ENCODE data around the gene VAT1L.

Gene VAT1L

DNA sequence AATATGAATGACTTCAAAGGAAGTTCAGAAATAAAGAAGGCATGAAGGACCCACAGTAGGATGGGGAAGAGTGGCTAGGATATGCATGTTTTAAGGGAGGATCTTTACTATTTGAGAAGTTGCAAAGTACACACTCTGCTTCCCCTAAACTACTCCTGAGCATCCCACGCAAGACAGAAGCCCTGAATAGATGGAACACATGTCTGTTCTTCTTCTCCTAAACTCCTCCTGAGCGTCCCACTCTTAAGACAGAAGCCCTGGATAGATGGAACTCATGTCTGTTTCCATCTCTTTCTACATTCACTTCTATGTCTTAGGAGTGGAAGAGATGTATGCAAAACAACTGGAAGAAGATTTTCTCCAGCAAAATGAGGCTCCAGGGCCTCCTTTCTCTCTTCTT, 88.4 kb downstream of the VAT1L start:
- Histone ChIP-seq H3K9me3 (ENCODE audit: low read length) (no peaks in the 10 kb centered on the region), H4K20me1 (ENCODE audit: insufficient read depth, low read length) (no peaks in the 10 kb centered on the region), H3K4me3 (ENCODE audit: low read depth, low read length, poor library complexity, severe bottlenecking) (no peak overlapping the region), H2AFZ (ENCODE audit: low read length) (no peak overlapping the region), H3K36me3 (ENCODE audit: insufficient read depth, low read length) (no peaks in the 10 kb centered on the region), H3K9ac (ENCODE audit: low read length) (no peak overlapping the region), H3K4me2 (ENCODE audit: low read length) (no peak overlapping the region), H3K4me1 (ENCODE audit: insufficient read depth, low read length, severe bottlenecking) (no peaks in the 10 kb centered on the region), H3K9me2 (ENCODE audit: low read depth, low read length) (no peaks in the 10 kb centered on the region), H3F3A (ENCODE audit: insufficient read depth, low read length) (no peaks in the 10 kb centered on the region), H3K27ac (ENCODE audit: low read depth, low read length, poor library complexity, severe bottlenecking) (no peak overlapping the region), H3K27me3 (ENCODE audit: insufficient read depth, low read length) (0 out of 2 replicates have a peak, but pooled peaks cover 5% of the 10 kb centered on the region), H3K79me2 (ENCODE audit: insufficient read depth, low read length) (no peaks in the 10 kb centered on the region)
- TF ChIP-seq EZH2 (IDR thresholded peaks at IDR 0.05; ENCODE audit: borderline replicate concordance, low read length), result no peak
- TF ChIP-seq, protein P1, sequence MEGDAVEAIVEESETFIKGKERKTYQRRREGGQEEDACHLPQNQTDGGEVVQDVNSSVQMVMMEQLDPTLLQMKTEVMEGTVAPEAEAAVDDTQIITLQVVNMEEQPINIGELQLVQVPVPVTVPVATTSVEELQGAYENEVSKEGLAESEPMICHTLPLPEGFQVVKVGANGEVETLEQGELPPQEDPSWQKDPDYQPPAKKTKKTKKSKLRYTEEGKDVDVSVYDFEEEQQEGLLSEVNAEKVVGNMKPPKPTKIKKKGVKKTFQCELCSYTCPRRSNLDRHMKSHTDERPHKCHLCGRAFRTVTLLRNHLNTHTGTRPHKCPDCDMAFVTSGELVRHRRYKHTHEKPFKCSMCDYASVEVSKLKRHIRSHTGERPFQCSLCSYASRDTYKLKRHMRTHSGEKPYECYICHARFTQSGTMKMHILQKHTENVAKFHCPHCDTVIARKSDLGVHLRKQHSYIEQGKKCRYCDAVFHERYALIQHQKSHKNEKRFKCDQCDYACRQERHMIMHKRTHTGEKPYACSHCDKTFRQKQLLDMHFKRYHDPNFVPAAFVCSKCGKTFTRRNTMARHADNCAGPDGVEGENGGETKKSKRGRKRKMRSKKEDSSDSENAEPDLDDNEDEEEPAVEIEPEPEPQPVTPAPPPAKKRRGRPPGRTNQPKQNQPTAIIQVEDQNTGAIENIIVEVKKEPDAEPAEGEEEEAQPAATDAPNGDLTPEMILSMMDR (IDR thresholded peaks at IDR 0.05; ENCODE audit: low read length), result no peak

DNA sequence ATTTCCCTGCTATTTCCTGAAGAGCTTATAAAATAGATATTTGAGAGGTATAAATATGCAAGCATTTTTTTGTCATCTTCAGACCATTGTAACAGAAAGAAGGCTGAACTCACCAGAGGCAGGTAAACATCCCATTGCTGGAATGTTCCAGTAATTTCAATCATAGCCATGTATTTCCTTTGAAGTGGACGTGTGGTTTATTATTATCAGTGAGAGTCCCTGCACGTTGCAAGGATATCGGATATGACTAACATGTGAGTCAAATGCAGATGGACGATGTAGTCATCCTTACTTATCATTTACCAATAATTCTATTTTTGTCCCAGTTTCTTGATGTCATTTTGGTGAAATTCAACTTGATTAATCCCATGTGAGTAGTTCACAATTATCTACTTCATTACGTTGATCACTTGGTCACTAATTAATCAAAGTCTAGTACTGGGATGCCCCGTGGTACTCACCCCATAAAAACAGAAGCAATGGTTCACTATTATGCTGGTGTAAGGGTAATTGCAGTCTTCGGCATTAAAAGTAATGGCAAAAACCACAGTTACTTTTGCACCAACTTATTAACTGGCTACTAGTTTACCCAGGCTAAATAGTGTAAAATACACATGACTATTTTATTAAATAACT, 89.5 kb downstream of the VAT1L start:
- no peak for TF ChIP-seq EZH2 (IDR thresholded peaks at IDR 0.05; ENCODE audit: borderline replicate concordance, low read length)
- TF ChIP-seq, protein P1 (IDR thresholded peaks at IDR 0.05; ENCODE audit: low read length), result no peak
- no peaks in the 10 kb centered on the region for H3K9me2 ChIP-seq (ENCODE audit: low read depth, low read length)

DNA sequence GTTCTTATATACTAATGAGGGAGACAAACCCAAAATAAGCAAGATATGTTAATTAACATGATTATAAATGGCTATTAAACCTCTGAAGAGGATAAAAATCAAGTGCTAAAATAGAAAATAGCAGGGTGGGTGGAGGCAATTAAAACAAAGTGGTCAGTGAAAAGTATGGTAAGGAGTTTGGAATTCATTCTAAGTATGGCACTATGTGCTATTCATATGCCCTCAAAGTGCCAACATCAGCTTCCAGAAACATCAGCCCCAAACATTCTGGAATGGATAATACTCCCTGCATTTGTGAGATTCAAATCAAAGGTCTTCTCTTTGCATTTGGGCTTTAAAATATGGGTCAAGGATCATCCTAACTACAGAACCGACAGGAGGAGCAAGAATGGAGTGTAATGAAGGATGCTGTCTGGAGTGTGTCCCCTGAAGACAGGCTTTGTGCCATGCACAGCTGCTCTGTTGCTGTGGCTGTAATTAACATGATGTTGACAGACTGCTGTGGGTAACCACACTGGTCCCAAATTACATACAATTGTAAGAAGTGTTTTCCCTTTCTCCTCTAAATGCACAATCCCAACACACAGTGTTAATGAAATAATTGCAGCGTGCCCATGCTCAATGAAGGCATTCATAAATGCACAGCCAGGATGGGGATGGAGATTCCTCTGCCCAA, 93.1 kb downstream of the VAT1L start:
- Histone ChIP-seq H3K36me3 (ENCODE audit: insufficient read depth, low read length) (no peaks in the 10 kb centered on the region), H3K4me1 (ENCODE audit: insufficient read depth, low read length, severe bottlenecking) (no peaks in the 10 kb centered on the region), H3K4me3 (ENCODE audit: low read depth, low read length, poor library complexity, severe bottlenecking) (no peak overlapping the region), H3K4me2 (ENCODE audit: low read length) (no peak overlapping the region), H3F3A (ENCODE audit: insufficient read depth, low read length) (no peaks in the 10 kb centered on the region), H3K9me2 (ENCODE audit: low read depth, low read length) (no peaks in the 10 kb centered on the region), H3K27me3 (ENCODE audit: insufficient read depth, low read length) (0 out of 2 replicates have a peak, but pooled peaks cover 5% of the 10 kb centered on the region), H3K27ac (ENCODE audit: low read depth, low read length, poor library complexity, severe bottlenecking) (no peak overlapping the region), H4K20me1 (ENCODE audit: insufficient read depth, low read length) (no peaks in the 10 kb centered on the region), H3K79me2 (ENCODE audit: insufficient read depth, low read length) (no peaks in the 10 kb centered on the region), H3K9ac (ENCODE audit: low read length) (no peak overlapping the region), H3K9me3 (ENCODE audit: low read length) (no peaks in the 10 kb centered on the region), H2AFZ (ENCODE audit: low read length) (no peak overlapping the region)
- TF ChIP-seq EZH2 (IDR thresholded peaks at IDR 0.05; ENCODE audit: borderline replicate concordance, low read length), result no peak
- TF ChIP-seq, protein P1 (IDR thresholded peaks at IDR 0.05; ENCODE audit: low read length), result no peak

More for the DNA sequence above, 89.5 kb downstream of the VAT1L start:
- Histone ChIP-seq H3K36me3 (ENCODE audit: insufficient read depth, low read length) (no peaks in the 10 kb centered on the region), H3K9ac (ENCODE audit: low read length) (no peak overlapping the region), H3K79me2 (ENCODE audit: insufficient read depth, low read length) (no peaks in the 10 kb centered on the region), H3F3A (ENCODE audit: insufficient read depth, low read length) (no peaks in the 10 kb centered on the region), H3K4me1 (ENCODE audit: insufficient read depth, low read length, severe bottlenecking) (no peaks in the 10 kb centered on the region), H3K4me2 (ENCODE audit: low read length) (no peak overlapping the region), H4K20me1 (ENCODE audit: insufficient read depth, low read length) (no peaks in the 10 kb centered on the region), H3K27ac (ENCODE audit: low read depth, low read length, poor library complexity, severe bottlenecking) (no peak overlapping the region), H3K9me3 (ENCODE audit: low read length) (no peaks in the 10 kb centered on the region), H3K4me3 (ENCODE audit: low read depth, low read length, poor library complexity, severe bottlenecking) (no peak overlapping the region), H3K27me3 (ENCODE audit: insufficient read depth, low read length) (0 out of 2 replicates have a peak, but pooled peaks cover 5% of the 10 kb centered on the region), H2AFZ (ENCODE audit: low read length) (no peak overlapping the region)

Measured in OCI-LY1 (cell line).